GM06990 (cell line): ENCODE data around the gene DCAF5.
"Not testable (repeated sequence)": the region's sequence is repeated elsewhere in the genome, so short reads cannot be mapped to it uniquely, and the experiment has no call there.

ENCODE experiments used
- DNase-seq: peaks from one replicate; pipeline ENCODE4 v3.0.0-alpha.2; 2011; ENCODE audit not compliant: insufficient read length; ENCODE audit errors: extremely low read depth
- H3K27me3 ChIP-seq: replicated peaks from 2 replicates; pipeline ENCODE4 v1.6.0; 2011; ENCODE audit warnings: low read length; ENCODE audit not compliant: control insufficient read depth, insufficient read depth
- H3K36me3 ChIP-seq: 2 replicates; pipeline ENCODE4 v1.5.1; 2011; ENCODE audit warnings: low read length; ENCODE audit not compliant: control insufficient read depth, insufficient read depth
- H3K4me3 ChIP-seq: replicated peaks from 2 replicates; pipeline ENCODE4 v1.5.1; 2011; ENCODE audit warnings: low read depth, mild to moderate bottlenecking, control low read depth, low read length
- TF ChIP-seq, protein P1 (sequence below): IDR thresholded peaks from 2 replicates; pipeline ENCODE4 v1.5.1; 2011; ENCODE audit warnings: low read length, control low read depth, mild to moderate bottlenecking, inconsistent platforms; ENCODE audit not compliant: insufficient read depth, poor library complexity, severe bottlenecking

Gene DCAF5

DNA sequence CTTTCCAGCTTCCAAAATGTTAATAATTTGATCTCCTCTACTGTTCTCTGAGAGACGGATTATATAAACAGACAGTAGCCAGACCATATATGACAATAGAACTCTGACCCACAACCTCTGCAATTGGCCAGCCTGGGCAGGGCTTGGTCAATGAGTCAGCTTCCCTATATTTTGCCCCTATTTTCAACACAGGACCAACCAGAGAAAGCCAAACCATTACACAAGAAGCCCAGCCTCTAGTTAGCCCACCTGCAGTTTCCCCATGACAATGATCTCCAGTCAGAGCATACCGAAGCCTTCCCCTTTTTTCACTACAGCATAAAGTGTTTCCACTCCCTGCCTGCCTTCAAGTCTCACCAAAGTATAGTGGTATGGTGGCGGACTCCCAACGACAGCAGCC, 30.8 kb upstream of the DCAF5 start:
- TF ChIP-seq, protein P1, sequence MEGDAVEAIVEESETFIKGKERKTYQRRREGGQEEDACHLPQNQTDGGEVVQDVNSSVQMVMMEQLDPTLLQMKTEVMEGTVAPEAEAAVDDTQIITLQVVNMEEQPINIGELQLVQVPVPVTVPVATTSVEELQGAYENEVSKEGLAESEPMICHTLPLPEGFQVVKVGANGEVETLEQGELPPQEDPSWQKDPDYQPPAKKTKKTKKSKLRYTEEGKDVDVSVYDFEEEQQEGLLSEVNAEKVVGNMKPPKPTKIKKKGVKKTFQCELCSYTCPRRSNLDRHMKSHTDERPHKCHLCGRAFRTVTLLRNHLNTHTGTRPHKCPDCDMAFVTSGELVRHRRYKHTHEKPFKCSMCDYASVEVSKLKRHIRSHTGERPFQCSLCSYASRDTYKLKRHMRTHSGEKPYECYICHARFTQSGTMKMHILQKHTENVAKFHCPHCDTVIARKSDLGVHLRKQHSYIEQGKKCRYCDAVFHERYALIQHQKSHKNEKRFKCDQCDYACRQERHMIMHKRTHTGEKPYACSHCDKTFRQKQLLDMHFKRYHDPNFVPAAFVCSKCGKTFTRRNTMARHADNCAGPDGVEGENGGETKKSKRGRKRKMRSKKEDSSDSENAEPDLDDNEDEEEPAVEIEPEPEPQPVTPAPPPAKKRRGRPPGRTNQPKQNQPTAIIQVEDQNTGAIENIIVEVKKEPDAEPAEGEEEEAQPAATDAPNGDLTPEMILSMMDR, result no peak
- Histone ChIP-seq H3K4me3 (no peak overlapping the region), H3K27me3 (no peaks in the 10 kb centered on the region), H3K36me3 (no peaks in the 10 kb centered on the region)
- DNase-seq, result no peak

DNA sequence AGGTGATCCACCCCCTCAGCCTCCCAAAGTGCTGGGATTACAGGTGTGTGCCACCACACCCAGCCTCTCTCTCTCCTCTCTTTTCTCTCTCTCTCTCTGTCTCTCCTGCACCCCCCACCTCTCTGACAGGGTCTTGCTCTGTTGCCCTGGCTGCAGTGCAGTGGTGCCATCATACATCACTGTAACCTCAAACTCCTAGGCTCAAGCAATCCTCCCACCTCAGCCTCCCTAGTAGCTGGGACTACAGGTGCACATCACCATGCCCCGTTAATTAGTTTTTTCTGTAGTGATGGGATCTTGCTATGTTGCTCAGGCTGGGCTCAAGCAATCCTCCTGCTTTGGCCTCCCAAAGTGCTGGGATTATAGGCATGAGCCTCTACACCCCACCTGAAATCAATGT, 29.7 kb upstream of the DCAF5 start:
- DNase-seq, H3K27me3 ChIP-seq: not testable (repeated sequence)

GRCh38 chr14:69181491-69181890, 28.6 kb upstream of the DCAF5 start:
- Histone ChIP-seq H3K4me3 (no peak overlapping the region), H3K27me3 (no peaks in the 10 kb centered on the region), H3K36me3 (no peaks in the 10 kb centered on the region)
- TF ChIP-seq, protein P1, result no peak
- no peak for DNase-seq

More for the DNA sequence above, 29.7 kb upstream of the DCAF5 start:
- not testable (repeated sequence) for H3K4me3 ChIP-seq, H3K36me3 ChIP-seq

DNA sequence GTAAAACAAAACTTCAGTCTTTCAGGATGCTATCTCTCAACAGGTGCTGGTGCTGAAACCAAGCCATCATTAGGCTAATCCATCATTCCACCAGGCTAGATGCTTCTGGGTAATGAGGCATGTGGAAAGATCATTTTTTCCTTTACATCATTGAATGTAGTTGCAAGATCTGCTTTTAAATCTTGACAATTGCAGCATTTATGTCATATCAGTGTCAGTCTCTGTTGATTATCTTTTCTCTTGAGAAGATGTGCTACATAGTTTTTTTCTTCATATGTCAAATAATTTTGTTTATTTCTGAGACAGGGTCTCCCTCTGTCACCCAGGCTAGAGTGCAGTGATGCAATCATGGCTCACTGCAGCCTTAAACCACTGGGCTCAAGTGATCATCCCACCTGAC, 22.2 kb upstream of the DCAF5 start:
- no peaks in the 10 kb centered on the region for H3K27me3 ChIP-seq
- DNase-seq, result no peak
- TF ChIP-seq, protein P1, result no peak
- H3K4me3 ChIP-seq, result no peak overlapping the region
- H3K36me3 ChIP-seq, result no peaks in the 10 kb centered on the region

DNA sequence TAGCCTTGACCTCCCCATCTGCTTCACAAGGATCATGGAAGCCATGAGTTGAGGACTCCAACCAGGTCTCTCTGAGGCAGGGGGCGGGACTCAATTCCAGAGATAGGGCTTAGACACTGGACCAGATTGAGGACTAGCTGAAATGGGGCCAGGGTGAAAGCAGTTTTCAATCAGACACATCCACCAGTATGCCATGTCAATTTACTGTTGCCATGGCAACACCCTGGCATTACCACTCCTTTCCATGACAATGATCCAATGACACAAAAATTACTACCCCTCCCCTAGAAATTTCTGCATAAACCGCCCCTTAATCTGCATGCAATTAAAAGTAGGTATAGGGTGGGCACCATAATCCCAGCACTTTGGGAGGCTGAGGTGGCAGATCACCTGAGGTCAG, 18.6 kb upstream of the DCAF5 start:
- H3K36me3 ChIP-seq, result no peaks in the 10 kb centered on the region
- no peaks in the 10 kb centered on the region for H3K27me3 ChIP-seq
- DNase-seq, result no peak
- H3K4me3 ChIP-seq, result no peak overlapping the region
- TF ChIP-seq, protein P1, result no peak

DNA sequence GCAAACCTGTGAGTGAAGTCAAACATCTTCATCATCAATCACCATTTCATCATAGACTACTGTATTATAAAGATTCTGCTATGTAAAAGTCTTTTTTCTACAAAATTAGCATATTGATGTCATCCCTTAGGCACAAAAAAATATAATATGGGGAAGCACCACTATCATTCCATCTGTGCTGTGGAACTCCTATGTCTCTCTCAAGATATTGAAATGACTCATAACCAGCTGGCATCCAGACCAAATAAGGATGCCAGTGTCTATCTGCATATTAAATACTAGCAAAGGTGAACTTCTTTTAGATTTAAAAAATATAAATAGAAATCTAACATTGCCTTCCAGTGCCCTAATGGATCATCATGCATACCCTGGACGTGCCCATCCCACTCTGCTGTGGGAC, 17.9 kb upstream of the DCAF5 start:
- no peak overlapping the region for H3K4me3 ChIP-seq
- no peak for DNase-seq
- H3K27me3 ChIP-seq, result no peaks in the 10 kb centered on the region
- no peaks in the 10 kb centered on the region for H3K36me3 ChIP-seq
- TF ChIP-seq, protein P1, result no peak

- not testable (repeated sequence) for H3K27me3 ChIP-seq
These were observed 12.9 kb upstream of the DCAF5 start for GRCh38 chr14:69165787-69166186.

More at GRCh38 chr14:69165787-69166186, 12.9 kb upstream of the DCAF5 start:
- H3K36me3 ChIP-seq, DNase-seq, H3K4me3 ChIP-seq: not testable (repeated sequence)
